GM12892 (cell line): ENCODE results near the gene PCSK7.

Source experiments
- POLR2A ChIP-seq: IDR thresholded peaks from 2 replicates; pipeline ENCODE4 v1.6.1; 2011; ENCODE audit warnings: low read depth, low read length, control low read depth
- TAF1 ChIP-seq: IDR thresholded peaks from 2 replicates; pipeline ENCODE4 v1.6.1; 2011; ENCODE audit warnings: low read depth, mild to moderate bottlenecking, control low read depth, low read length, borderline replicate concordance

- TF ChIP-seq TAF1 (no peak), POLR2A (no peak)
Measured at GRCh38 chr11:117228091-117228490, 3.8 kb downstream of the PCSK7 start.
